ENCODE data around the gene SHQ1.
"Not testable (repeated sequence)": the region's sequence is repeated elsewhere in the genome, so short reads cannot be mapped to it uniquely, and the experiment has no call there.

Gene SHQ1

DNA sequence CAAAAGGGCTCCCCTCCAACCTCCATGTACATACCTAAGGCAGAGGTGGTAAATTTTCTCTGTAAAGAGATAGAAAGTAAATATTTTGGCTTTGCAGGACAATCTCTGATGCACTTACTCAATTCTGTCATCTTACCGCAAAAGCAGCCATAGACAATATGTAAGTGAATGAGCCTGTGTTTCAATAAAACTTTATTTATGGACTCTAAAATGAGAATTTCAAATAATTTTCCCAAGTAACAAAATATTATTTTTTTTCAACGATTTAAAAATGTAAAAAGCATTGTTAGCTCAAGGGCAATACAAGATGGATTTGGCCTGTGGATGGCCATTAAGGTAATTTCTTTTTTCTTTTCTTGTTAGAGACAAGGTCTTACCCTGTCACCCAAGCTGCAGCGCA lies 44.7 kb downstream of the SHQ1 start:
- no peak overlapping the region for H3K4me3 ChIP-seq
- no peaks in the 10 kb centered on the region for H3K4me1 ChIP-seq
- H3K27ac ChIP-seq, result no peak overlapping the region
- H3K9ac ChIP-seq, result no peak overlapping the region
- H3K36me3 ChIP-seq, result no peaks in the 10 kb centered on the region
- H3K9me3 ChIP-seq, result no peaks in the 10 kb centered on the region
- H3K4me2 ChIP-seq, result no peak overlapping the region
- no peaks in the 10 kb centered on the region for H4K20me1 ChIP-seq
- no peak for TF ChIP-seq Cebpa-rat (IDR thresholded peaks at IDR 0.05)
- H3K27me3 ChIP-seq, result no peaks in the 10 kb centered on the region

GRCh38 chr3:72802001-72802400 lies 46.2 kb downstream of the SHQ1 start:
- no peaks in the 10 kb centered on the region for H4K20me1 ChIP-seq
- H3K9me3 ChIP-seq, result no peaks in the 10 kb centered on the region
- no peak overlapping the region for H3K27ac ChIP-seq
- H3K4me2 ChIP-seq, result no peak overlapping the region
- no peak overlapping the region for H3K9ac ChIP-seq
- H3K27me3 ChIP-seq, result no peaks in the 10 kb centered on the region
- TF ChIP-seq Cebpa-rat (IDR thresholded peaks at IDR 0.05), result no peak
- H3K4me1 ChIP-seq, result no peaks in the 10 kb centered on the region
- H3K36me3 ChIP-seq, result no peaks in the 10 kb centered on the region
- no peak overlapping the region for H3K4me3 ChIP-seq

DNA sequence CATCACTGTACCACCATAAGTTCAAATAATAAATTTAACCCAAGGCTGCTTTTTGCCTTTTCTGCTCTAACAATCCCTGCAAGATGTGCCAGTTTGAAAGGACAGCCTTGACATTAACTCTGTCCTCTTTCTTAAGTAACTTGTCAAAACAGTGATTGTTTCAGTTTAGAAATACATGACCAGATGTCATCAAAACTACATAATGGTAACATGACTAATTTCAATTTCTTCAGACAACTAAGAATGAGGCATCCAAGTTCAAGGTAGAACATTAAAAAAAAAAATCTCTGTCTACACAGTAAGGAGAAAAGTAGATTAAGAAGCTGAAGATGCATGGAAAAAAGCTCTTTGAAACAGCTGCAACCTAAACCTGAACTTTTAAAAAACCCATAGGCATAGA lies 47.4 kb downstream of the SHQ1 start:
- H3K4me2 ChIP-seq, result no peak overlapping the region
- H3K27ac ChIP-seq, result no peak overlapping the region
- H3K27me3 ChIP-seq, result no peaks in the 10 kb centered on the region
- H3K36me3 ChIP-seq, result peaks cover 5% of the 10 kb centered on the region
- H3K9me3 ChIP-seq, result no peaks in the 10 kb centered on the region
- H3K4me3 ChIP-seq, result no peak overlapping the region
- H4K20me1 ChIP-seq, result no peaks in the 10 kb centered on the region
- no peak for TF ChIP-seq Cebpa-rat (IDR thresholded peaks at IDR 0.05)
- H3K9ac ChIP-seq, result no peak overlapping the region
- no peaks in the 10 kb centered on the region for H3K4me1 ChIP-seq

- H3K9ac ChIP-seq, result no peak overlapping the region
- H3K4me2 ChIP-seq, result no peak overlapping the region
- no peaks in the 10 kb centered on the region for H3K4me1 ChIP-seq
- no peaks in the 10 kb centered on the region for H3K9me3 ChIP-seq
- H3K4me3 ChIP-seq, result no peak overlapping the region
- H4K20me1 ChIP-seq, result no peaks in the 10 kb centered on the region
- peaks cover 5% of the 10 kb centered on the region for H3K36me3 ChIP-seq
- no peaks in the 10 kb centered on the region for H3K27me3 ChIP-seq
- H3K27ac ChIP-seq, result no peak overlapping the region
- no peak for TF ChIP-seq Cebpa-rat (IDR thresholded peaks at IDR 0.05)
Observed at GRCh38 chr3:72798552-72799195, 49.6 kb downstream of the SHQ1 start.

GRCh38 chr3:72797773-72798543 lies 50.3 kb downstream of the SHQ1 start:
- no peak for TF ChIP-seq Cebpa-rat (IDR thresholded peaks at IDR 0.05)
- Histone ChIP-seq H4K20me1 (no peaks in the 10 kb centered on the region), H3K4me3 (no peak overlapping the region), H3K27me3 (no peaks in the 10 kb centered on the region), H3K4me2 (no peak overlapping the region), H3K9me3 (no peaks in the 10 kb centered on the region), H3K36me3 (peaks cover 5% of the 10 kb centered on the region), H3K27ac (no peak overlapping the region), H3K9ac (no peak overlapping the region), H3K4me1 (no peaks in the 10 kb centered on the region)

GRCh38 chr3:72794079-72794478 lies 54.2 kb downstream of the SHQ1 start:
- H4K20me1 ChIP-seq, result no peaks in the 10 kb centered on the region
- H3K9me3 ChIP-seq, result peaks cover 10% of the 10 kb centered on the region; the same call in 1 of the 2 replicates
- TF ChIP-seq Cebpa-rat (IDR thresholded peaks at IDR 0.05), result no peak
- peaks cover 6% of the 10 kb centered on the region for H3K4me1 ChIP-seq
- H3K9ac ChIP-seq, result no peak overlapping the region
- H3K27me3 ChIP-seq, result no peaks in the 10 kb centered on the region
- peaks cover 30% of the 10 kb centered on the region for H3K36me3 ChIP-seq
- no peak overlapping the region for H3K4me3 ChIP-seq
- H3K27ac ChIP-seq, result no peak overlapping the region
- no peak overlapping the region for H3K4me2 ChIP-seq

DNA sequence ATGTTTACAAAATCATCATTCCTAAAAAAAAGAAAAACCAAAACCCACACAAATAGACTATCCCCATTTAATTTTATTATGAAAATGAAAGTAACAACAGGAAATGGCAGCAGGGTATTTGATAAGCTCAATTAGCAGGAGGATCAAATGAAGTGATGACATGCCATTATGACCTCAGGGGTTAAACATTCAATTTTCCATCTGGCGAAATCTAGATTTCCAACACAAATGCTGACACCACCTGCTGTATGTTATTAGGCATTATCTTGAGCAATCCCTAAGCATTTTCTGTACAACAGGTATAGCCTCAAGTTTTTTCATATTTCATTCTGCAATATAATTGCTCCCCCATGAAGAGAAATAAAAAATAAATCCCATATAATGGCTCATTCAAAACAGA lies 57.1 kb downstream of the SHQ1 start:
- peaks cover 6% of the 10 kb centered on the region for H3K4me1 ChIP-seq
- no peaks in the 10 kb centered on the region for H3K27me3 ChIP-seq
- no peak overlapping the region for H3K9ac ChIP-seq
- H3K36me3 ChIP-seq, result peaks cover 36% of the 10 kb centered on the region
- H3K27ac ChIP-seq, result no peak overlapping the region
- no peak for TF ChIP-seq Cebpa-rat (IDR thresholded peaks at IDR 0.05)
- peak overlapping the region; percentile 29 for H3K4me2 ChIP-seq
- no peaks in the 10 kb centered on the region for H4K20me1 ChIP-seq
- H3K9me3 ChIP-seq, result peaks cover 21% of the 10 kb centered on the region
- H3K4me3 ChIP-seq, result no peak overlapping the region

GRCh38 chr3:72789786-72790185 lies 58.5 kb downstream of the SHQ1 start:
- H3K4me3 ChIP-seq, result no peak overlapping the region
- no peaks in the 10 kb centered on the region for H3K27me3 ChIP-seq
- no peak for TF ChIP-seq Cebpa-rat (IDR thresholded peaks at IDR 0.05)
- H4K20me1 ChIP-seq, result no peaks in the 10 kb centered on the region
- no peak overlapping the region for H3K4me2 ChIP-seq
- H3K27ac ChIP-seq, result no peak overlapping the region
- H3K9ac ChIP-seq, result no peak overlapping the region
- peaks cover 43% of the 10 kb centered on the region for H3K36me3 ChIP-seq
- H3K9me3 ChIP-seq, result peaks cover 21% of the 10 kb centered on the region
- H3K4me1 ChIP-seq, result peaks cover 6% of the 10 kb centered on the region

- not testable (repeated sequence) for H3K27me3 ChIP-seq, H3K4me3 ChIP-seq, H3K4me2 ChIP-seq, H3K9ac ChIP-seq, H3K27ac ChIP-seq, H4K20me1 ChIP-seq, H3K4me1 ChIP-seq
- H3K36me3 ChIP-seq, result peaks cover 46% of the 10 kb centered on the region
- peaks cover 21% of the 10 kb centered on the region for H3K9me3 ChIP-seq
Observed at GRCh38 chr3:72788232-72788631, 60.0 kb downstream of the SHQ1 start.

GRCh38 chr3:72786668-72787067 lies 61.6 kb downstream of the SHQ1 start:
- H3K27ac ChIP-seq, result no peak overlapping the region
- peaks cover 35% of the 10 kb centered on the region for H3K36me3 ChIP-seq

More at GRCh38 chr3:72786668-72787067, 61.6 kb downstream of the SHQ1 start:
- Histone ChIP-seq H3K4me2 (no peak overlapping the region), H3K4me1 (peaks cover 6% of the 10 kb centered on the region), H4K20me1 (no peaks in the 10 kb centered on the region), H3K27me3 (no peaks in the 10 kb centered on the region), H3K9me3 (peaks cover 21% of the 10 kb centered on the region), H3K4me3 (no peak overlapping the region), H3K9ac (no peak overlapping the region)
- TF ChIP-seq Cebpa-rat (IDR thresholded peaks at IDR 0.05), result no peak

Measured in BLaER1 (cell line).